Stomach (tissue), 9 donors: ENCODE results near the gene CUEDC2. TPM values are rescaled to one million over a fixed set of nuclear protein-coding genes. Genes with fewer than 3 reads are reported as not detected.

Experiments
- DNase-seq, 2 donors: peaks; one replicate each; pipeline versions ENCODE4 v3.0.0 to v3.0.0-alpha.2; 2013 to 2019
- H3K27ac ChIP-seq, 5 donors: fragments of 200-600 bp in 4 of 5; sonication (generic) in 4 of 5; one replicate each; pipeline ENCODE4 v1.5.1; 2013 to 2019; ENCODE audit warnings: mild to moderate bottlenecking in 1 of 5, moderate library complexity in 1 of 5
- H3K27me3 ChIP-seq, 3 donors: fragments of 200-600 bp; sonication (generic); one replicate each; pipeline ENCODE4 v1.5.1; 2017 to 2019; ENCODE audit warnings: mixed run types in 1 of 3
- H3K36me3 ChIP-seq, 4 donors: fragments of 200-600 bp; sonication (generic); 1 replicate in 3 of 4; 2 replicates in 1 of 4; pipeline ENCODE4 v1.5.1; 2016 to 2019
- H3K4me1 ChIP-seq, 4 donors: fragments of 200-600 bp; sonication (generic); one replicate each; pipeline ENCODE4 v1.5.1; 2016 to 2019
- H3K4me3 ChIP-seq, 4 donors: fragments of 200-600 bp; sonication (generic) in 3 of 4; one replicate each; pipeline ENCODE4 v1.5.1; 2016 to 2019; ENCODE audit warnings: mild to moderate bottlenecking in 1 of 4
- H3K9me3 ChIP-seq, 4 donors: fragments of 200-600 bp; sonication (generic); one replicate each; pipeline ENCODE4 v1.5.1; 2016 to 2019
- CTCF ChIP-seq, 7 experiments: fragments of 450-650 bp in 4 of 7; fragments of 200-600 bp in 3 of 7; sonication (generic) in 3 of 7; IDR thresholded peaks; one replicate each; pipeline ENCODE4 v1.5.1; 2016 to 2019; ENCODE audit warnings: antibody characterized with exemption in 7 of 7, control low read depth in 2 of 7, mild to moderate bottlenecking in 1 of 7
- EP300 ChIP-seq: sonication (generic); formaldehyde crosslinking; IDR thresholded peaks from one replicate; pipeline ENCODE4 v1.6.1; 2017; ENCODE audit warnings: antibody characterized with exemption
- POLR2A ChIP-seq, 4 donors: fragments of 450-650 bp; IDR thresholded peaks; one replicate each; pipeline ENCODE4 v1.6.1; 2016; ENCODE audit warnings: antibody characterized with exemption in 4 of 4, control low read depth in 2 of 4, mild to moderate bottlenecking in 1 of 4, moderate library complexity in 1 of 4
- POLR2AphosphoS5 ChIP-seq, 3 donors: sonication (generic); formaldehyde crosslinking; IDR thresholded peaks; one replicate each; pipeline ENCODE4 v1.6.1; 2016; ENCODE audit warnings: antibody characterized with exemption in 3 of 3
- WGBS, 5 donors: extraction: QIAGEN DNeasy Blood & Tissue Kit in 3 of 5; methylation state at CpG; one replicate each; pipeline versions ENCODE4 v1.1.5 to v1.1.7; 2013 to 2018; 5-methylcytosine and 5-hydroxymethylcytosine counted together
- intact Hi-C: fragments of 100-400 bp; cut with DNase I; formaldehyde crosslinking; loops from one replicate; pipeline ENCODE4 v1.15.1; 2023; ENCODE audit warnings: low total_unique reads
- polyA plus RNA-seq, 3 donors: library from polyadenylated mRNA; stranded (reverse); fragments of 200-250 nt; gene quantifications; one replicate each; pipeline ENCODE4 v1.2.3, GENCODE V29; 2013
- total RNA-seq, 5 donors: library from RNA; depleted of rRNA; stranded (reverse); fragments of >200 nt; gene quantifications; one replicate each; pipeline versions ENCODE4 v1.1.0 to v1.2.3, GENCODE V29; 2014 to 2016
- donor health status: healthy with polysubstance abuse.
- donor health status: Bipolar disorder and iron deficiency.
- donor health status: healthy.

The CUEDC2 gene
- total and polyA plus RNA-seq, 8 donors = 15.9 to 145 (median 41.2) TPM

DNA sequence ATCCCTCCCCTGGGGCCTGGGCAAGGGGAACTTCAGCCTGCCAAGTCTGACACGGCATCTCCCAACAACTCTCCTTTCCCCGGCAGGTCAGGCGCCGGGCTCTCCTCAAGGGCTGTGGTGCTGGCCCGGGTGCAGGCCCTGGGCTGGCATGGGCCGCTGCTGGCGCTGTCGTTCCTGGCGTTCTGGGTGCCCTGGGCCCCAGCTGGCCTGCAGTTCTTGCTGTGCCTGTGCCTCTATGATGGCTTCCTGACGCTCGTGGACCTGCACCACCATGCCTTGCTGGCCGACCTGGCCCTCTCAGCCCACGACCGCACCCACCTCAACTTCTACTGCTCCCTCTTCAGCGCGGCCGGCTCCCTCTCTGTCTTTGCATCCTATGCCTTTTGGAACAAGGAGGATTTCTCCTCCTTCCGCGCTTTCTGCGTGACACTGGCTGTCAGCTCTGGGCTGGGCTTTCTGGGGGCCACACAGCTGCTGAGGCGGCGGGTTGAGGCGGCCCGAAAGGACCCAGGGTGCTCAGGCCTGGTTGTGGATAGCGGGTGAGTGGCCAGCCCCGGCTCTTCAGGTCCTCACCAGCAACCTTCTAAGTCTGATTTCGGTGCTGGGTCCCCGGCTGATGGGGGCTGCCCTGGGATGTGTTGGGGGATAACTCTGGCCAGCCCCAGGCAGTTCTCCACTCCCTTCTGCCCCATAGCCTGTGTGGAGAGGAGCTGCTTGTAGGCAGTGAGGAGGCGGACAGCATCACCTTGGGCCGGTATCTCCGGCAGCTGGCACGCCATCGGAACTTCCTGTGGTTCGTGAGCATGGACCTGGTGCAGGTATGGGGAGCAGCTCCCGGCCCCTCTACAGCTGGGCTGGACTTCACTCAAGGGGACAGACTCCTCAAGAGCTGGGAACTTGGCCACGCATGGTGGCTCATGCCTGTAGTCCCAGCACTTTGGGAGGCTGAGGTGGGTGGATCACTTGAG, 38.5 kb upstream of the CUEDC2 start:
- TF ChIP-seq CTCF (IDR thresholded peaks at IDR 0.05) (no peak), POLR2A (IDR thresholded peaks at IDR 0.05) (no peak), EP300 (no peak), POLR2AphosphoS5 (IDR thresholded peaks at IDR 0.05) (no peak)
- no peak overlapping the region for H3K4me3 ChIP-seq
- no peak for DNase-seq

GRCh38 chr10:102468683-102469082, 36.3 kb upstream of the CUEDC2 start:
- H3K36me3 ChIP-seq = peaks cover 0 to 19% (median 7%) of the 10 kb centered on the region in 4 donors
- peaks cover 0 to 24% (median 12%) of the 10 kb centered on the region in 4 donors for H3K4me1 ChIP-seq
- TF ChIP-seq POLR2AphosphoS5 (IDR thresholded peaks at IDR 0.05) (no peak), EP300 (no peak), POLR2A (IDR thresholded peaks at IDR 0.05) (no peak), CTCF (IDR thresholded peaks at IDR 0.05) (no peak)
- H3K27me3 ChIP-seq = no peaks in the 10 kb centered on the region
- peak overlapping the region in 3 of 5 donors; percentile 33 to 70 (median 56) for H3K27ac ChIP-seq
- 56 to 82% (median 81%) methylated on average over 9 of the region's 9 CpGs for WGBS, 5 donors
- intact Hi-C loops = no loop called here
- no peak overlapping the region for H3K4me3 ChIP-seq
- H3K9me3 ChIP-seq = no peaks in the 10 kb centered on the region
- no peak for DNase-seq

More for the DNA sequence above, 38.5 kb upstream of the CUEDC2 start:
- no peaks in the 10 kb centered on the region for H3K27me3 ChIP-seq
- 93 to 95% (median 94%) methylated on average over 16 to 36 of the region's 36 CpGs for WGBS, 5 donors
- intact Hi-C loops = no loop called here
- no peak overlapping the region for H3K27ac ChIP-seq
- no peaks in the 10 kb centered on the region for H3K9me3 ChIP-seq
- peaks cover 0 to 19% (median 7%) of the 10 kb centered on the region in 4 donors for H3K36me3 ChIP-seq
- H3K4me1 ChIP-seq = peaks cover 0 to 23% (median 11%) of the 10 kb centered on the region in 4 donors

- 21 to 39% (median 31%) methylated on average over 6 of the region's 6 CpGs for WGBS, 5 donors
- TF ChIP-seq POLR2AphosphoS5 (IDR thresholded peaks at IDR 0.05) (no peak), CTCF (IDR thresholded peaks at IDR 0.05) (no peak), POLR2A (IDR thresholded peaks at IDR 0.05) (no peak), EP300 (no peak)
- Histone ChIP-seq H3K4me3 (peak overlapping the region in 3 of 4 donors; percentile 4 to 29 (median 11)), H3K27ac (peak overlapping the region in 3 of 5 donors; percentile 33 to 70 (median 56)), H3K9me3 (no peaks in the 10 kb centered on the region), H3K27me3 (no peaks in the 10 kb centered on the region), H3K4me1 (peaks cover 0 to 30% (median 15%) of the 10 kb centered on the region in 4 donors), H3K36me3 (peaks cover 0 to 19% (median 7%) of the 10 kb centered on the region in 4 donors)
- DNase-seq = peak; percentile 50 to 60
- intact Hi-C loops = no loop called here
These were observed 35.6 kb upstream of the CUEDC2 start for GRCh38 chr10:102467971-102468438.

- WGBS, 5 donors = 62 to 79% (median 72%) methylated on average over 6 of the region's 6 CpGs
- no peak overlapping the region for H3K4me3 ChIP-seq
These were observed 34.9 kb upstream of the CUEDC2 start for GRCh38 chr10:102467318-102467717.

More at GRCh38 chr10:102467318-102467717, 34.9 kb upstream of the CUEDC2 start:
- H3K9me3 ChIP-seq = no peaks in the 10 kb centered on the region
- peaks cover 0 to 19% (median 7%) of the 10 kb centered on the region in 4 donors for H3K36me3 ChIP-seq
- H3K27ac ChIP-seq = peak overlapping the region in 3 of 5 donors; percentile 33 to 70 (median 56)
- H3K4me1 ChIP-seq = peaks cover 5 to 37% (median 21%) of the 10 kb centered on the region in 4 donors
- H3K27me3 ChIP-seq = no peaks in the 10 kb centered on the region
- intact Hi-C loops = no loop called here
- no peak for DNase-seq
- no peak for TF ChIP-seq POLR2A (IDR thresholded peaks at IDR 0.05)
- no peak for TF ChIP-seq CTCF (IDR thresholded peaks at IDR 0.05)
- no peak for TF ChIP-seq POLR2AphosphoS5 (IDR thresholded peaks at IDR 0.05)
- TF ChIP-seq EP300 = no peak
